Fibroblast of the aortic adventitia (primary cell): ENCODE results near the gene LRRC8B. TPM values are rescaled to one million over a fixed set of nuclear protein-coding genes. Genes with fewer than 3 reads are reported as not detected.

Experiments used
- DNase-seq: peaks from one replicate; pipeline ENCODE4 v3.0.0-alpha.2; 2010; ENCODE audit warnings: low read depth
- H3K4me3 ChIP-seq: 2 replicates; pipeline ENCODE4 v1.5.1; 2011; ENCODE audit warnings: low read depth, mild to moderate bottlenecking, control low read depth, low read length, moderate library complexity
- total RNA-seq: library from RNA; depleted of rRNA; stranded (reverse); fragments of >200 nt; gene quantifications from 2 replicates; pipeline ENCODE4 v1.2.3, GENCODE V29; 2012; ENCODE audit warnings: low replicate concordance
- TF ChIP-seq, protein P1 (sequence below): IDR thresholded peaks from 2 replicates; pipeline ENCODE4 v1.5.1; 2011; ENCODE audit warnings: mild to moderate bottlenecking, low read length, control low read depth, inconsistent platforms; ENCODE audit not compliant: insufficient read depth

Gene LRRC8B
- total RNA-seq, 1 donor: 2.5 TPM

- no peak for DNase-seq
- H3K4me3 ChIP-seq: peak overlapping the region; percentile 78
- TF ChIP-seq, protein P1, sequence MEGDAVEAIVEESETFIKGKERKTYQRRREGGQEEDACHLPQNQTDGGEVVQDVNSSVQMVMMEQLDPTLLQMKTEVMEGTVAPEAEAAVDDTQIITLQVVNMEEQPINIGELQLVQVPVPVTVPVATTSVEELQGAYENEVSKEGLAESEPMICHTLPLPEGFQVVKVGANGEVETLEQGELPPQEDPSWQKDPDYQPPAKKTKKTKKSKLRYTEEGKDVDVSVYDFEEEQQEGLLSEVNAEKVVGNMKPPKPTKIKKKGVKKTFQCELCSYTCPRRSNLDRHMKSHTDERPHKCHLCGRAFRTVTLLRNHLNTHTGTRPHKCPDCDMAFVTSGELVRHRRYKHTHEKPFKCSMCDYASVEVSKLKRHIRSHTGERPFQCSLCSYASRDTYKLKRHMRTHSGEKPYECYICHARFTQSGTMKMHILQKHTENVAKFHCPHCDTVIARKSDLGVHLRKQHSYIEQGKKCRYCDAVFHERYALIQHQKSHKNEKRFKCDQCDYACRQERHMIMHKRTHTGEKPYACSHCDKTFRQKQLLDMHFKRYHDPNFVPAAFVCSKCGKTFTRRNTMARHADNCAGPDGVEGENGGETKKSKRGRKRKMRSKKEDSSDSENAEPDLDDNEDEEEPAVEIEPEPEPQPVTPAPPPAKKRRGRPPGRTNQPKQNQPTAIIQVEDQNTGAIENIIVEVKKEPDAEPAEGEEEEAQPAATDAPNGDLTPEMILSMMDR: no peak
These were observed 683 bp downstream of the LRRC8B start for GRCh38 chr1:89525169-89525855.

DNA sequence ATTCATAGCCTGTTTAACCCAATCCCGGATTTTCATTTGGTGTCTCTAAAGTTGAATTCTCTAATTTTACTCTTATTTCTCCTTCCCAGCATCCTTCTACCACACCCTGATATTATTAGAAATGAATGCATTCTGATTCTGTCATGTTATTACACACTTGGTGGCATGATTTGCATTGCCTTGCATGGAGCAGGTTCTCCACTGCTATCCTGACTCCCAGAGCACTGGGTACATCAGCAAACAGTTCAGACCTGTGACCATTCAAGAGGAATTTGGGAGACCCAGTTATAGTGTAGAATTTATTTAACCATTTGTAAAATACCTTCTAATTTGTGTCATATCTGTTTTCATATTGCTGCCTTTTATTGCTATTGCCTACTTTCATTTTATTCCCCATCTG lies 2.6 kb downstream of the LRRC8B start:
- no peak for DNase-seq
- H3K4me3 ChIP-seq: no peak overlapping the region
- TF ChIP-seq, protein P1: no peak

DNA sequence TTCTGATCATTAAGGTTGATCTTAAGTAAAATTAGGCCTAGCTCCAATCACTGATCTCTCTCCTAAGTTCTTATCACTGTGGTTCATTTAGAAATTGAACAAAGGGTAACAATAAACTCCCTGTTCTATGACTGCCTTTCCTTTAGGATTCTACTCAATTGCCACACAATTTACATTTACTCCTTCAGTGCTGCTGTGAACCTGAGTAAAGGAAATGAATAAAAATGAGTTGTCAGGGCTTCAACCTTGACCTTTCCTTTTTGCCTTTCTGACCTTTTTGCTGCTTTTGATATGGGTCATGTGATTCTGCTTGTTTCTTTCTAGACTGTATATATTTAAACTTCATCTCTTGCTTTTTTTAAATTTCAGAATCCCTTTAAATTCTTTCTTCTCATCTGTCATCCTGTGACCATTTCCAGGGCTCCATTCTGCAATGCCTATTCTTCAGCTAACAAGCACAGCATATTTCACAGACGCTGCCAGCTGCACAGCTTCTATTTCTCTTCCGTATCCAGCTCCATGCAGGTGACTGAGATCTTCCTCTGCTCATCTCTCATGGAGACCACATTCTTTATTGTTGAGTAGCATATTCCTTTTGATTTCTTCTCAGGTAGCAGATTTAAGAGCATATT lies 3.2 kb downstream of the LRRC8B start:
- TF ChIP-seq, protein P1: no peak
- no peak overlapping the region for H3K4me3 ChIP-seq
- DNase-seq: no peak

DNA sequence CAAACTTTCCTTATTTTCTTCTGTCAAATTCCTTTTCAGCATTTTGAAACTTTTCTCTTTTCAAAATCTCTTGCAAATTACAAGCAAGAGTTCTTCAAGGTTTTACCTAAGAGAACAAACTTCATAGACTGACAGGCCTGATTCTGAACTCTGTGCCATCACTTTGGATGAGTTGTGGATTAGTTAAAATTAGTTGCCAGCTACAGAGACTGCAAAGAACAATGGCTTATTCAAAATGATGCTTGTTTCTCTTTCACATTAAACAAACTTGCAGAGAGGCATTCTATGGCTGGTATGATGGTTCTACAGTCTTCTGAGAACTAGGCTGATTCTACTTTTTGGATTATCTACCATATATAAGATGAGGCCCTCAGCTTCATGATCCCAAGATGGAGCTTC lies 3.8 kb downstream of the LRRC8B start:
- DNase-seq: no peak
- H3K4me3 ChIP-seq: no peak overlapping the region
- TF ChIP-seq, protein P1: no peak

DNA sequence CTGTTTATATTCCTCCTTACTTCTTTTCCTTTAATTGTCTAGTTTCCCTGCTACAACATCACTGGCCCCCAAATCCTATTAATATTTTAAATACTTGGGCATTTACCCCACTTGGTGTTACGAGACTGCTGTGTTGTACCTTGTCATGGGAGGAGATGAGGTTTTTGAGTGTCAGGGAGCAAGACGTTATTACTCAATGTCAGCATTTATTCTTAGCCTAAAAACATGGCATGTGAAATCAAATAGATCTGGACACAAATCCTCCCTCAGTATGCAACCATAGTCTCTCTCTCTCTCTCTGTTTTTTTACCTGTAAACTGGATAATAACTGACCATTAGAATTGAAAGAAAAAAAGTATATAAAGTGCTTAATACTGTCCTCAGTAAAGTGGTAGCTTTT lies 4.6 kb downstream of the LRRC8B start:
- TF ChIP-seq, protein P1: no peak
- DNase-seq: no peak
- no peak overlapping the region for H3K4me3 ChIP-seq

- DNase-seq: no peak
- TF ChIP-seq, protein P1: no peak
- no peak overlapping the region for H3K4me3 ChIP-seq
These were observed 5.9 kb downstream of the LRRC8B start for GRCh38 chr1:89530444-89531089.
